PC-3 (cell line): Measurements from ENCODE around the gene AP3S2.

Experiments
- EZH2 ChIP-seq: fragments of 300-600 bp; sonication (generic); IDR thresholded peaks from one replicate; pipeline ENCODE4 v1.6.1; 2017; ENCODE audit warnings: antibody characterized with exemption, mild to moderate bottlenecking, low read length; ENCODE audit not compliant: unreplicated experiment
- EZH2phosphoT487 ChIP-seq: fragments of 300-600 bp; sonication (generic); IDR thresholded peaks from 2 replicates; pipeline ENCODE4 v1.6.1; 2018; ENCODE audit warnings: mild to moderate bottlenecking, antibody characterized with exemption, low read length, borderline replicate concordance
- TF ChIP-seq, protein P1 (sequence below): fragments of 300-600 bp; sonication (generic); conservative IDR thresholded peaks from 2 replicates; pipeline ENCODE4 v1.5.1; 2017; ENCODE audit warnings: antibody characterized with exemption, low read depth, mild to moderate bottlenecking, low read length

DNA sequence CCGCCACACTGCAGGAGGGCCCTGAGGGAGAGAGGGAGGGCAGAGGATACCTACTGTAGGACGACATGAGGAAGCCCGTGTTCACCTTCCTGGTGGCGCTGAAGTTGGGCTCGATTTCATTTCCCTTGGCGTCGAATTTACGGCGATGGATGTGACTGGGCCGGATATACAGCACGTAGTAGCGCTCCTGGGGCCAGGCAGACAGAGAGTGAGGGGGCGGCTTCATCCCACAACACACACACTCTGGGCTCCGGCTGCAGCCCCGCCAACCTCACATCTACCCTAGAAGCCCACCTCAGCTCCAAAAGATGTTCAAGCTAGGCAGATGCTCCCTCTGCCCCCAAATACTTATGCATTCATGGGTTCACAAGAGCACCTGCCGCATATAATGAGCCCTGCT lies 14.4 kb upstream of the AP3S2 start:
- TF ChIP-seq, protein P1, sequence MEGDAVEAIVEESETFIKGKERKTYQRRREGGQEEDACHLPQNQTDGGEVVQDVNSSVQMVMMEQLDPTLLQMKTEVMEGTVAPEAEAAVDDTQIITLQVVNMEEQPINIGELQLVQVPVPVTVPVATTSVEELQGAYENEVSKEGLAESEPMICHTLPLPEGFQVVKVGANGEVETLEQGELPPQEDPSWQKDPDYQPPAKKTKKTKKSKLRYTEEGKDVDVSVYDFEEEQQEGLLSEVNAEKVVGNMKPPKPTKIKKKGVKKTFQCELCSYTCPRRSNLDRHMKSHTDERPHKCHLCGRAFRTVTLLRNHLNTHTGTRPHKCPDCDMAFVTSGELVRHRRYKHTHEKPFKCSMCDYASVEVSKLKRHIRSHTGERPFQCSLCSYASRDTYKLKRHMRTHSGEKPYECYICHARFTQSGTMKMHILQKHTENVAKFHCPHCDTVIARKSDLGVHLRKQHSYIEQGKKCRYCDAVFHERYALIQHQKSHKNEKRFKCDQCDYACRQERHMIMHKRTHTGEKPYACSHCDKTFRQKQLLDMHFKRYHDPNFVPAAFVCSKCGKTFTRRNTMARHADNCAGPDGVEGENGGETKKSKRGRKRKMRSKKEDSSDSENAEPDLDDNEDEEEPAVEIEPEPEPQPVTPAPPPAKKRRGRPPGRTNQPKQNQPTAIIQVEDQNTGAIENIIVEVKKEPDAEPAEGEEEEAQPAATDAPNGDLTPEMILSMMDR, result no peak
- no peak for TF ChIP-seq EZH2
- no peak for TF ChIP-seq EZH2phosphoT487
